GM19372 (cell line): ENCODE results near the gene TMC5.
"Not testable (repeated sequence)": the region's sequence is repeated elsewhere in the genome, so short reads cannot be mapped to it uniquely, and the experiment has no call there.

ENCODE experiments used
- ATAC-seq: cut with Tn5 transposase; IDR thresholded peaks from one replicate; pipeline ENCODE4 v1.9.1; 2021; ENCODE audit warnings: mild to moderate bottlenecking, low read depth, moderate library complexity; ENCODE audit not compliant: unreplicated experiment

TMC5 gene

DNA sequence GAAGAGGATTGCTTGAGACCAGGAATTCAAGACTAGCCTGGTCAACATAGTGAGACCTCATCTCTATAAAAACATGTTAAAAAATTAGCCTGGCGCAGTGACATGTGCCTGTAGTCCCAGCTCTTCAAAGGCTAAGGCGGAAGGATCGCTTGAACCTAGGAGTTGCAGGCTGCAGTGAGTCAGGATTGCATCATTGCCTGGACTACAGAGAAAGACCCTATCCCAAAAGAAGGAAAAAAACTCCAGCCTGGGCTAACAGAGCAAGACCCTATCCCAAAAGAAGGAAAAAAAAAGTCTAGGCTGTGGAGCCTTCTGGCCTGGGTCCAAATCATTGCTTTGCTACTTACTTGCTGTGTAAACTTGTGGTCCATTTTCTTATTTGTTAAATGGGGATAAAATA lies 111.0 kb downstream of the TMC5 start:
- ATAC-seq = no peak

DNA sequence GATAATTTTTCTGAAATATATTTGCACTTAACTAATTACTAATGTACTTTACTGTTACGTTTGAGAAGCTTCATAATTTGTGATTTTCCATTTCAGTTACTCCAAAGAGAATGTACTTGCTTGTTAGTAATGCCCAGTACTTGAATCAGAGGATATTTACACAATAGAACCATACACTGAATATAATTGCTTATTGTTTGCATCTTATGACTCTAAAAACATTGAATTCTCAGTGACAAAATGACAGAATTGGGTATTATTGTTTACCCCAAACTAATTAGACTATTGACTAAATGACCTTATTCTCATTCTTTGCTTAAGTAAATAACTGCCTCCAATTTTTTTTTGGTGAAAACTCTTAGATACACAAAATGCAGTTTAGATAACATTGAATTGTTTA lies 114.9 kb downstream of the TMC5 start:
- no peak for ATAC-seq

GRCh38 chr16:19540241-19540970 lies 122.7 kb downstream of the TMC5 start:
- ATAC-seq = no peak

- ATAC-seq = no peak
These were observed 124.6 kb downstream of the TMC5 start for GRCh38 chr16:19542138-19542821.

- not testable (repeated sequence) for ATAC-seq
These were observed 125.8 kb downstream of the TMC5 start for GRCh38 chr16:19543278-19543996.

- ATAC-seq = no peak
These were observed 130.5 kb downstream of the TMC5 start for GRCh38 chr16:19548144-19548543.
